HG03354 (cell line): ENCODE data around the gene SLC39A13.

Source experiments
- ATAC-seq: cut with Tn5 transposase; IDR thresholded peaks from one replicate; pipeline ENCODE4 v1.9.1; 2021; ENCODE audit warnings: mild to moderate bottlenecking; ENCODE audit not compliant: unreplicated experiment, poor library complexity, severe bottlenecking

SLC39A13 gene

DNA sequence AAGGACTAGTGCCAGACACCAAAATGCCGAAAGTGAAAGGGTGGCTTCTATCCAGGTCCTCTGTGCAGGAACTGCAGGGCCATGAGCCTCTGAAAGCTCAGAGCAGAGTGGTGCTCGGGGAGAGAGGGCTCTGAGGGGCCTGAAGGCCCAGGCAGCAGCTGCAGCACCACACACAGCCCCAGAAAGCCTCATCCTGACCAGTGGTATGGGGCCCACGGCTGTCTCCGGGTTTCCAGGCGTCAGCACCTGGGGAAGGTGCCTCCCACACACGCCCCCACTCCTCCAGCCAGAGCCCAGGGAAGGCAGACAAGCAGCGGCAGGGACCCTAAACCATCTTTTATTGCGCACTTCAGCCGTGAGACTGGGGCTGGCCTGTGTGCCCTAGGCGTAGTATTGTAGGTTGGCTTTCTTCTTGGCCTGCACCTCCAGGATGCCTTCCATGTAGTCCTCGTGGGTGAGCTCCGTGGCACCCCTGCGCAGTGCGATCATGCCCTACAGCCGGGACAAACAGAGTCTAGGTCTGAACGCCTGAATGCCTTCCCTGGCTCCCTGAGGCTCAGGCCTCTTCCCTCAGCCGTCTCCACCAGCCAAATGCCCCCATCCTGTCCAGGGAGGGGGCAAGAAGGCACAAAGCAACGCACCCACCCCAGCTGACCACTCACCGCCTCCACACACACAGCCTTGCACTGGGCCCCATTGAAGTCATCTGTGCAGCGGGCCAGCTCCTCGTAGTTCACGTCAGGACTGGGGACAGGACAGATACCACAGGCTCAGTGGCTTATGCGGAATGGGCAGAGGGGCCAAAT lies 10.3 kb downstream of the SLC39A13 start:
- no peak for ATAC-seq

- no peak for ATAC-seq
Observed at GRCh38 chr11:47425611-47426010, 17.2 kb downstream of the SLC39A13 start.

GRCh38 chr11:47426062-47426956 lies 17.9 kb downstream of the SLC39A13 start, which contains the start of gene PSMC3:
PSMC3 (minus strand) TSS chr11:47426439; CDS start chr11:47426279, 160 bp downstream.
- ATAC-seq: peak; percentile 94

DNA sequence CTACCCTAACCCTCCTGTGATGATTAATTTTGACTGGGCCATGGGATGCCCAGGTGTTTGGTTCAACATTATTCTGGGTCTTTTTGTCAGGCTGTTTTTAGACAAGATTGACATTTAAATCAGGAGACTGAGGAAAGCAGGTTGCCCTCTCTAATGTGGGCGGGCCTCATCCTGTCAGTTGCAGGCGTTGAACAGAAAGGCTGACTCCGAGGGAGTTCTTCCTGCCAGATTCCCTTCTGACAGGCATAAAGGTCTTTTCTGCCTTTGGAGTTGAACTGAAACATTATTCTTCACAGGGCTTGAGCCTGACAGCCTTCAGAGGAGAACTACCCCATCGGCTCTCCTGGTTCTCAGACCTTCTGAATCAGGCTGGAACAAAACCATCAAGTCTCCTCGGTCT lies 22.1 kb downstream of the SLC39A13 start:
- no peak for ATAC-seq

- ATAC-seq: no peak
Observed at GRCh38 chr11:47431356-47432083, 23.1 kb downstream of the SLC39A13 start.

- no peak for ATAC-seq
Observed at GRCh38 chr11:47433157-47433556, 24.8 kb downstream of the SLC39A13 start.

DNA sequence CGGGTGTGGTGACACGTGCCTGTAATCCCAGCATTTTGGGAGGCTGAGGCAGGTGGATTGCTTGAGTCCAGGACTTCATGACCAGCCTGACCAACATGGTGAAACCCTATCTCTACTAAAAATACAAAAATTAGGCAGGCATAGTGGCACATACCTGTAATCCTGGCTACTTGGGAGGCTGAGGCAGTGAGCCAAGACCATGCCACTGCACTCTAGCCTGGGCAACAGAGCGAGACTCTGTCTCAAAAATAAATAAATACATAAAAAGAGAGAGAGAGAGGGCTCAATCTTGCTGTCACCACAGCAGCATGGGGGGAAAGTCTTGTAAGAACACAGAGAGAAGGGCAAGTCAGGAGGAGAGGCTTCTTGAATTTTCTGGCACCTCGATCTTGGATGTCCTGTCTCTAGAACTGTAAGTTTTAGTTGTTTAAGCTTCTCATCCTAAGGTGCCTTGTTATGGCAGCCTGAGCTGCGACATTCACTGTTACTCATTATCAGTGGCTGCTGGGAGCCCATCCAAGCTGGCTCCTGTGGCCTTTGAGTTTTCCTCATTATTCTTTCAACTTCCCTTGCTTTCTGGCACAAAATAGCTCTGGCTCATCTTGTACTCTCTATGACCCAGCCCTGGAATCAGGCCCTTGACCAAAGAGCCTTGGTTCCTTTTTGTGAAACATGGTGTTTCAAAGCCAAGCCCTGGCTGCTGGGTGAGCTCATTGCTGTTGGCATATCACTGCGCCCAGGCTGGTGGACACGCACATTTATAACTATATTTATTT lies 25.8 kb downstream of the SLC39A13 start:
- no peak for ATAC-seq

DNA sequence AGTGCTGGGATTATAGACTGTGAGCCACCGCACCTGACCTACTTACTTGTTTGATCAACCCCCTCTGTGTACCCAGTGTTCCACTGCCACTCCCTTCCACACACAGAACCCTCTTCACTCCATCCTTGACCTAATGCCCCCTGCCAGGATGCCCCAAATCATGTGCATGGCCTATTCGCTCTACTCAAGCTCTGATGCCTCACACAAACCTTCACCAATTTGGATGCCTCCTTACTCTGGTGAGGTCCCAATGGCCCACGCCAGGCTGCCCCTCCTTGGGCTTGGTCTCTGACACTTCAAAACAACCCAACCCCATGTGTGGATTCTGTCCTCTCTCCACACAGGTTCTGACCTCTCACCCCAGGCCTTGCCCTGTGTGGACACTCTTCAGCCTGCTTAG lies 27.3 kb downstream of the SLC39A13 start:
- no peak for ATAC-seq

GRCh38 chr11:47436726-47437125 lies 28.3 kb downstream of the SLC39A13 start:
- ATAC-seq: no peak

DNA sequence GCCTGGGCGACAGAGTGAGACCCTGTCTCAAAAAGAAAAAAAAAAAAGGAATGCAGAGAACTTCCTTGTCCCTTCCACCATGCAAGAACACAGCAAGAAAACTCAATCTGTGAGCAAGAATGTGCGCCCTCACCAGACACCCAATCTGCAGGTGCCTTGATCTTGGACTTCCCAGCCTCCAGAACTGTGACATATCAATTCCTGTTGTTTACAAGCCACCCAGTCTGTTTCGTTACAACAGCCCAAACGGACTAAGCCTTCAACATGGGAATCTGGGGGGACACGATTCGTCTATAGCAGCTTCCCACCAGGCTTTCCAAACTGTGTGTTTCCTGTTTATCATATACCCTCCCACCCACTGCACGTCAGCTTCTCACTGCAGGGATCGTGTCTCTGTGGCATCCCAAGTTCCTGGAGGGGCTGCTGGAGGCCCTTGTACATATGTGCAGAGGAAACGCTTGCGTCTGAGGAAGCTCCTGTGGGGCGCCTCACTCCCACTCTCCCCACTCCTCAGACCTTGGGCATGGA lies 28.9 kb downstream of the SLC39A13 start:
- ATAC-seq: no peak

- ATAC-seq: no peak
Observed at GRCh38 chr11:47437746-47438418, 29.5 kb downstream of the SLC39A13 start.

GRCh38 chr11:47438721-47439120 lies 30.3 kb downstream of the SLC39A13 start:
- ATAC-seq: no peak

GRCh38 chr11:47440054-47440476 lies 31.7 kb downstream of the SLC39A13 start:
- ATAC-seq: no peak

- ATAC-seq: no peak
Observed at GRCh38 chr11:47441421-47441820, 33.0 kb downstream of the SLC39A13 start.

GRCh38 chr11:47442514-47442913 lies 34.1 kb downstream of the SLC39A13 start:
- no peak for ATAC-seq

DNA sequence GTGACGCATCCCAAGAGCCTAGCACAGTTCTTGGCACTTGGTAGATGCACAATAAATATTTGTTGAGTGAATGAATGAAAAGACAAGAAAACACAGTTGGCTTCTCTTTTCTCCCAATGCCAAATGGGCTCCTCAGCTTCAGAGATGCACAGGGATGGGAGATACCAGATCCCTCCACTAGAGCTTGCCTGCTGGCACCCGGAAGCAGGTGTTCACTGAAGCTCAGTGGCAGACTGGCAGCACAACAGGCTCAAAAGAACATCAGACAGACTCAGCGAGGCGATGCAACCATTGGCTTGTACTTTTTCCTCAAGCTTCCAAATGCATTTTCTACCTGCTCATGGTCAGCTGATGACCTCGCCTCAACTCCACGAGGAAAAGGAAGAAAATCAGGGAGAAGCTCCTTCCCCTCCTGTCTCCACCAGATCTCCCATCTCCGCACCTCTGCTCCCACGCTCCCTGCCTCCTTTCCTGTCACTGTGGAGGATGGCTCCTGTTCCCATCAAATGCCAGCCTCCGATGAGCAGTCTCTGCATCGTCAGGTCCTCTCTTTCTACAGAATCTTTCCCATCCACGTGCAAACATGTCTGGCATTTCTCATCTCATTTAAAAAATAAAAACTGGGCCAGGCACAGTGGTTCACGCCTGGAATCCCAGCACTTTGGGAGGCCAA lies 34.8 kb downstream of the SLC39A13 start:
- ATAC-seq: no peak

GRCh38 chr11:47443817-47444216 lies 35.4 kb downstream of the SLC39A13 start:
- no peak for ATAC-seq

- ATAC-seq: no peak
Observed at GRCh38 chr11:47445840-47446239, 37.5 kb downstream of the SLC39A13 start.
